Measurements from ENCODE around the gene TACR1. TPM values are rescaled to one million over a fixed set of nuclear protein-coding genes. Genes with fewer than 3 reads are reported as not detected.

The TACR1 gene
- total and polyA plus RNA-seq, 2 experiments from 2014 or later, result 3.5 to 7.3 TPM

DNA sequence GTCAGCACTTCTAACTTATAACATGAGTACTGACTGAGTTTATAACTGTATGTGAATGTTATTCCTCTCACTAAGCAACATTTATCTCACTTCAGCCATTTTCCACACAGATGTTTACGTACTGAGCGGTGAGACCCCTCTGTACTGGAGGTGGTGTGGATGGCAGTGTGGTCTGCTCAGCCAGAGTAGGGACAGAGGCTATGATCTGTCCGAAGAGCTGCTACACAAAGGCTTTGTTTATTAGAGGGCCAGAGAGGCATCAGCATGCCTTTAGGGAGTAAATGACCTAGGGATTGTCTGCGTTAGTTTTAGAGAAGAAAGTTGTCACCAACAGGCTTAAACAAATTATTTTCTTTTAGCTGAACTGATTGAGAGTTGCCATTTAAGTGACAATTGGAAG is 23.2 kb upstream of the TACR1 start:
- peaks cover 13% of the 10 kb centered on the region for H3K79me2 ChIP-seq (replicated peaks; ENCODE audit: insufficient read depth)
- H3K36me3 Mint-ChIP-seq (ENCODE audit: low read depth), result peaks cover 32% of the 10 kb centered on the region
- H3K27ac Mint-ChIP-seq, result no peak overlapping the region
- peak overlapping the region; percentile 4; the same call in 1 of the 2 replicates for H3K27ac ChIP-seq (ENCODE audit: low read depth)
- peak overlapping the region; percentile 28; the same call in 1 of the 2 replicates for H3K4me2 ChIP-seq
- peaks cover 9% of the 10 kb centered on the region for H3K27me3 Mint-ChIP-seq (ENCODE audit: insufficient read depth, low read depth, poor library complexity)
- H3K4me3 Mint-ChIP-seq, result no peak overlapping the region
- H3K4me3 ChIP-seq, result no peak overlapping the region
- TF ChIP-seq POLR2AphosphoS5 (IDR thresholded peaks at IDR 0.05; ENCODE audit: low read depth) (no peak), NANOG (IDR thresholded peaks at IDR 0.05; ENCODE audit: borderline replicate concordance) (no peak), ZNF462 (CRISPR knock-in tag; IDR thresholded peaks at IDR 0.05) (no peak), EZH2 (IDR thresholded peaks at IDR 0.05; ENCODE audit: low read depth, unreplicated experiment) (no peak), CREB1 (CRISPR knock-in tag; IDR thresholded peaks at IDR 0.05; ENCODE audit: low read depth) (no peak), JUNB (IDR thresholded peaks at IDR 0.05; ENCODE audit: unreplicated experiment) (no peak), EZH2phosphoT487 (IDR thresholded peaks at IDR 0.05; ENCODE audit: unreplicated experiment) (no peak), REST (IDR thresholded peaks at IDR 0.05; ENCODE audit: unreplicated experiment) (no peak), ZNF114 (CRISPR knock-in tag; IDR thresholded peaks at IDR 0.05) (no peak), ZNF331 (CRISPR knock-in tag; IDR thresholded peaks at IDR 0.05; ENCODE audit: low read depth) (no peak), CTCF (conservative IDR thresholded peaks at IDR 0.05; ENCODE audit: low read depth in 2 of 2) (no peak)
- TF ChIP-seq, protein P1, sequence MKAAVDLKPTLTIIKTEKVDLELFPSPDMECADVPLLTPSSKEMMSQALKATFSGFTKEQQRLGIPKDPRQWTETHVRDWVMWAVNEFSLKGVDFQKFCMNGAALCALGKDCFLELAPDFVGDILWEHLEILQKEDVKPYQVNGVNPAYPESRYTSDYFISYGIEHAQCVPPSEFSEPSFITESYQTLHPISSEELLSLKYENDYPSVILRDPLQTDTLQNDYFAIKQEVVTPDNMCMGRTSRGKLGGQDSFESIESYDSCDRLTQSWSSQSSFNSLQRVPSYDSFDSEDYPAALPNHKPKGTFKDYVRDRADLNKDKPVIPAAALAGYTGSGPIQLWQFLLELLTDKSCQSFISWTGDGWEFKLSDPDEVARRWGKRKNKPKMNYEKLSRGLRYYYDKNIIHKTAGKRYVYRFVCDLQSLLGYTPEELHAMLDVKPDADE (IDR thresholded peaks at IDR 0.05), result no peak
- ATAC-seq (peak; percentile 67), DNase-seq (ENCODE audit: low spot score) (peak; percentile 21)
- H3K4me1 ChIP-seq (ENCODE audit: insufficient read depth), result peaks cover 32% of the 10 kb centered on the region
- H3K9me3 Mint-ChIP-seq, result peaks cover 39% of the 10 kb centered on the region
- 0 out of 2 replicates have a peak, but pooled peaks cover 2% of the 10 kb centered on the region for H3K36me3 ChIP-seq (ENCODE audit: insufficient read depth)
- peak overlapping the region; percentile 29; the same call in 1 of the 2 replicates for H2AFZ ChIP-seq
- peaks cover 19% of the 10 kb centered on the region for H3K4me1 Mint-ChIP-seq
- no peaks in the 10 kb centered on the region for H3K27me3 ChIP-seq (ENCODE audit: insufficient read depth)
- H4K20me1 ChIP-seq (replicated peaks; ENCODE audit: insufficient read depth), result no peaks in the 10 kb centered on the region
- H3K9me2 ChIP-seq (ENCODE audit: insufficient read depth), result peaks cover 7% of the 10 kb centered on the region; the same call in 1 of the 2 replicates
- no peaks in the 10 kb centered on the region for H3F3A ChIP-seq (replicated peaks; ENCODE audit: low read depth)

Data from GM23338 (cell line).